GM21529 (cell line): ENCODE results near the gene FBXL3.
A peak's percentile ranks its signal among the peaks of the same experiment; 100 is the strongest.
"Not testable (repeated sequence)": the region's sequence is repeated elsewhere in the genome, so short reads cannot be mapped to it uniquely, and the experiment has no call there.

ENCODE experiments used
- ATAC-seq: cut with Tn5 transposase; IDR thresholded peaks from one replicate; pipeline ENCODE4 v1.9.1; 2021; ENCODE audit not compliant: unreplicated experiment

FBXL3 gene

DNA sequence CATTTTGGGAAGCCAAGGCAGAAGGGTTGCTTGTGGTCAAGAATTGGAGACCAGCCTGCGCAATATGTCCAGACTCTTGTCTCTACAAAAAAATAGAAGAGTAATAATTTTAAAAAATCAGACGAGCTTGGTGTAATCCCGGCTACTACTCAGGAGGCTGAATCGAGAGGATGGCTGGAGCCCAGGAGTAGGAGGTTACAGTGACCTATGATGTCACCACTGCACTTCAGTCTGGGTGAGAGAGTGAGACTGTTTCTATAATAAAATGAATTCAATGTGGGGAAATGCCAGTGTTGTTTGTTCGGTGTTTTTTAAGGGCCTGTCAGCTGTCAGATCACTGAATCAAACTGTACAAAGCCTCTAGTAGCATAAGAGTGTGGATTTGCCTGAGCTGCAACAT is 1.2 kb upstream of the FBXL3 start:
- ATAC-seq, result no peak

DNA sequence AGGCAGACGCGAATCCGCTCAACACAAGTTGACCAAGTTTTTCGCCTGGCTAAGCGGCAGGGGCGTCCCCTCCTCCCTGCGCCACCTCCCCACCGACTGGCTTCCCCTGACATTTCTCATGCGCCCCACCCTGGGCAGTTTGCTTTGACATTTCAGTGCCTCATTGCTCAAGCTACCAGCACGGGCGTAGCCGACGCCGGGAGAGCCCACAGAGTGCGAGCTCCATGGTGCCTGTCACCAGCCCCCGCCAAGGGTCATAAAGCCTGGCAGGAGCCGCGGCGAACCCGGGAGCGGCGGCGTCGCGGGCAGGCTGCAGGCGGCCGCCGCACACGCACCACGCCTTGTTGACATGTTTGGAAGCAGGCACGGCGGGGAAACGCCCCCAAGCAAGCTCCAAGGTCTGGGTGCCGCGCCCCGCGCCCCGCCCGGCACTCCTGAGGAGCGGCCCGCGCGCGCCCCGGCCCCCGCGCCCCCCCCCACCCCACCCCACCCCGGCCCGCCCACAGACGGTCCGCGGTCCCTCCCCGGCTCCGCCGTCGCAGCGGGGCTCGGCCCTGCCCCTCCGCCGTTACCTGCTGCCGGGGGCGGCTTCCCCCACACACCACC is 601 bp downstream of the FBXL3 start:
- peak; percentile 61 for ATAC-seq

DNA sequence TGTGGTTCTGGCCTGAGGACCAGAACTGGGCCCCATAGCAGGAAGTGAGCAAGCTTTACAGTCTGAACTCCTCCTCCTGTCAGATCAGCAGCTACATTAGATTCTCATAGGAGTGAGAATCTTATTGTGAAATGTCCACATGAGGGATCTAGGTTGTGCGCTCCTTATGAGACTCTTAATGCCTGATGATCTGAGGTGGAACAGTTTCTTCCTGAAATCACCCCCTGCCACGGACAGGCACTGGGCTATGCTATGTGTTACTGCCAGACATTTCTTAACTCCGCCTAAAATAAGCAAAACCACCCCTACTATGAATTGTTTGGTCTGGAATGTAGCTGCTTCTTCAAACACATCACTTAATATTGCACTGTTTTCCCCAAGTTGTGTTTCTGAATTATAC is 4.6 kb downstream of the FBXL3 start:
- no peak for ATAC-seq

DNA sequence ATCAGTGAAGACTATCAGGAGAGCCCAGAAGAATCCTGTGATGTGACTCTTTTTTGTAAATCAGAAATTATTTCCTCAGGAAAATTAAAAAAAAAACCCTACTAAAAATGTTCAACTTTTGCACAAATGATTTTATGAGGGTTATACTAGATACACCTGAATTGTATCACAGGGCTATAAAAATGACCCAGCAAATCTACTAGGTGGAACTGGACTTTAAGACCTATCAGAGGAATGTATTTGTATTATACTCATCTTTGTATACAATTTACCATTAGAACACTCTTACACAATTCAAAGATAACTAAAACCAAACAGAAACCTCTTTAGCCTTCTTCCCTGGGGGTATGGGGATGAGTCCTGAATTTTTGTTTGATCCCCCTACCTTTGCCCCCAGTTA is 7.2 kb downstream of the FBXL3 start:
- no peak for ATAC-seq

DNA sequence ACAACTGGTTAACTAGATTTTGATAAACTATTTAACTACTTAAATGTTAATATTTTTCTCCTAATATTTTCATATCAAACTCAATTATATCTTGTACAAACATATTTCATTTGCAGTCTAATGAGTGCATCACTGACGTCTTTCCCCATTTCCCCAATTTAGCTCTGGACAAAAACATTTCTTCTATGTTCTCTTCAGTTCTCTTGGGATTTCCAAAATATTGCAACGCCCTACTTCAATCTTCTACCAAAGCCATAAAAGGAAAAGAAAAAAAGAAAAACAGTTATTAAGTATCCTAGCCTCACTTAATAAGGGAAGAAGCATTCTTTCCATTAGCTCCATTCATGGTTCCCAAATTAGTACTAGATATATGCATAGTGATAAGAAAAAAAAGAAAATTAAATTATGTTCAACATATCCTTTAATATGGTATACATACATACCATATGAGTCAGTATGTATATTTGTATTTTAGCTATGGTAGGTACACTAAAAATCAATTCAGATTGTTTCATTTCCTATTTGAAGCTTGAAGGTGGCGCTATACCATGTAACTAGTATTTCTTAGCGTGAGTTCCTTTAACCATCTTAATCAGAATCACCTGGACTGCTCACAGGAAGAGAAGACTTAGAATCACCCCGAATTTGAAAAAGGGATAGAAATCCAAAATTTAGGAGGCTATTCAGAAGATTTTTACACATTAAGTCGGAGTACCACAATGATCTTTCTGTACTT is 9.9 kb downstream of the FBXL3 start:
- ATAC-seq, result no peak

DNA sequence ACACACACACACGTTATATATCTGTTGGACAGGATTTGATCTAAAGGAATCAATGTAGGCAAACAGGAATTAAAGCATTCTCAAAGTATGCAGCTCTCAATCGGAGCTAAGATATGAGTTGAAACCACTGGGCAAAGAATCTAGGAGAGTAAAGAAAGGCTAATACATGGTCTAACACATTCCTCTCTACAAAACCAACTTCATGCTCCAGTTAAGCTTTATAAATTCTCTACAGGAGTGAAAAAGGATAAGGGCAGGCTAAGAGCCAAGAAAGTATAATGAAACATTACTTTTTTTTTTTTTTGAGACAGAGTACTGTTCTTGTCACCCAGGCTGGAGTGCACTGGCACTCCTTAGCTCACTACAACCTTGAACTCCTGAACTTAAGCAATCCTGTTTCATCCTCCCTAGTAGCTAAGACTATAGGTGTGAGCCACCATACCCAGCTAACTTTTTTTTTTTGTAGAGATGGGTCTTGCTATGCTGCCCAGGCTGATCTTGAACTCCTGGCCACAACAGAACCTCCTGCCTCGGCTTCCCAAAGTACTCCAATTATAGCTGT is 10.6 kb downstream of the FBXL3 start:
- no peak for ATAC-seq

DNA sequence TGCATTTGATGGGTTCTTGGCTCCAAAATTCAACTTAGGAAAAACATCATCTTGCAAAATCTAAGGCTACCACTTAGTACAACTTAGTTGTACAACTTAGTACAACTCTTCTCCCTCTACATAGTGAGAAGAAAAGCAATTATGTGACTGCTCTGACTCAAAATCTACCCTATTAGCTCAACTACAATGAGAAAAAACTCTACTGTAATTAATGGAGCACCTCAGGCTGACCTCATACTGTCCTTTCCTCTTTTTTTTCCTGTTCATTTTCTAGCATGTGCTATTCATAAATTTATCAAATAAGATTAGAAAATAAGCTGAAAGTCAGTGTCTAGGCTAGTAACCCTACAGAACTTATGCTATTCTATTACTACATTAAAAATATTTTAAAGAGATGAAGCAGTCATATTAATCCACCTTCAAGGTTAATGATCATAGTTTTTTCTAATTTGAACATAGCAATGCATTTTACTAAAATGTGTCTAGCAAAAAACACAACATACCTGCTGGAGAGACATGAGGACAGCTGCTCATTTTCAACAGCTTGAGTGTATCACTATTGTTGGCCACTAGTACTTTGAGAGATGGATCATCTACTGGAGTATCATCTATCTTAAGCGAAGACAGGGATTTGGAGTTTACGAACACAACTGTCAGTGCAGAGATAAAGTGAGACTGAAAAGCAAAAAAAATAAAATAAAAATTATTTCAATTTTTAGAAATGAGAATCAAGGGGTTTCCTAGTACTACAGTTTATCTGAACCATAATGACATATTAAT is 11.9 kb downstream of the FBXL3 start:
- no peak for ATAC-seq

DNA sequence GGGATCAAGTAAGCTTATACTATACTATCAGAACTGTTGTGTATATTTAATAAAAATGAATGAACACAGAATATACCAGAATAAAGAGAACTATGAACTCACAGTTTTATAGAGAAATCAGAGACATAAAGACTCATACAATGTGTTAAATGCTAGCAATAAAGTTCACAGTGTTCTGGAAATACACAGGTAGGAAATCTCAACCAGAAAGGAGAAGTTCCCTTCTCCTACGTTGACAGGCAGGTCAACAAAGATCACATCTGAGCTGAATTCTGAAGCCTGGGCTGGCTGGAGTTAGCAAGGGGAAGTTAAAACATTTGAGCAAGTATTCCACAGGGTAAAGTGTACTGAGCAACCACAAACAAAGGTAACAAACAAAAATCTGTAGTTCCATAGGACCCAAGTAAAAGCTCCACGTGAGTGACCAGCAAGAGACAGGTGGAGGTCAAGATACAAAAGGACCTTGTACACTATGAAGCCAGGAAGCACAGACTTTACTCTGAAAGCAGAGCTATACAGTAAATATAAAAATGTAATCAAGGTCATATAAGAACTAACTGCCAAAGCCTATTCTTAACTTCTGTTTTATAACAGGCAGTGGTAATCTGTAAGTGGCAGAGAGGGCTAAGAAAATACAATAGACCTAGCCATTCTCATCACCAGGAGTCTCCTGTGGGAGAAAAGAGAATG is 13.0 kb downstream of the FBXL3 start:
- no peak for ATAC-seq

DNA sequence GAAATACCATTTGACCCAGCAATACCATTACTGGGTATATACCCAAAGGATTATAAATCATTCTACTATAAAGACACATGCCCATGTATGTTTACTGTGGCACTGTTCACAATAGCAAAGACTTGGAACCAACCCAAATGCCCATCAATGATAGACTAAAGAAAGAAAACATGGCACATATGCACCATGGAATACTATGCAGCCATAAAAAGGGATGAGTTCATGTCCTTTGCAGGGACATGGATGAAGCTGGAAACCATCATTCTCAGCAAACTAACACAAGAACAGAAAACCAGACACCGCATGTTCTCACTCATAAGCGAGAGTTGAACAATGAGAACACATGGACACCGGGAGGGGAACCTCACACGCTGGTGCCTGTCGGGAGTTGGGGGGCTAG is 17.2 kb downstream of the FBXL3 start:
- ATAC-seq, result not testable (repeated sequence)

DNA sequence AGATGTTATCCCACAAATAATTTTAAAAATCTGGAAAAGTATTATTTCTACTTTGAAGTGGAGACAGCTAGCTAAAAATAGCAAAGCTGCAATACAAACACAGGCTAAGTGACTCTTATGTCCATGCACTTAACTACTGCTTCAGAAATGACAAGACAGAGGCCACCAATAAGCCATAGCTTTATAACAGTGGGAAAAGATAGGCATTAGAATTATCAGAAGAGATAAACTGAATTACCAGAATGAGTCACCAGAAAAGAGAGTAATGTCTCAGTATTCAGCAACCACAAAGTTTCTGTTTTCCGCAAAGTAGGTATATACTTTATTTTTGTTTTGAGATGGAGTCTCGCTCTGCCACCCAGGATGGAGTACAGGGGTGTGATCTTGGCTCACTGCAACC is 17.9 kb downstream of the FBXL3 start:
- peak; percentile 60 for ATAC-seq

DNA sequence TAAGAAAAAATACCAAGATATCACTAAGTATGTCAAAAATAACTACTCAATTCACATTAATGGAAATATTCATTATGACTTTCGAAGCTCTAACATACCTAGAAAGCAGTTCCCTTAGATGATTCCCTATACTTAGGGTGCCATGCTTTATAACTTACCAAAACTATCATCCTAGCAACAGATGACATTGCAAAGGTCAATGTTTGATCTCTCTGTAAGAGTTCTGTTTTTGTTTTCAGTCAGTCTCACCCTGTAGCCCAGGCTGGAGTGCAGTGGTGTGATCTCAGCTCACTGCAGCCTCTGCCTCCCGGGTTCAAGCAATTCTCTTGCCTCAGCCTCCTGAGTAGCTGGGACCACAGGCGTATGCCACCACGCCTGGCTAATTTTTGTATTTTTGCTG is 18.6 kb downstream of the FBXL3 start:
- ATAC-seq, result peak; percentile 50

DNA sequence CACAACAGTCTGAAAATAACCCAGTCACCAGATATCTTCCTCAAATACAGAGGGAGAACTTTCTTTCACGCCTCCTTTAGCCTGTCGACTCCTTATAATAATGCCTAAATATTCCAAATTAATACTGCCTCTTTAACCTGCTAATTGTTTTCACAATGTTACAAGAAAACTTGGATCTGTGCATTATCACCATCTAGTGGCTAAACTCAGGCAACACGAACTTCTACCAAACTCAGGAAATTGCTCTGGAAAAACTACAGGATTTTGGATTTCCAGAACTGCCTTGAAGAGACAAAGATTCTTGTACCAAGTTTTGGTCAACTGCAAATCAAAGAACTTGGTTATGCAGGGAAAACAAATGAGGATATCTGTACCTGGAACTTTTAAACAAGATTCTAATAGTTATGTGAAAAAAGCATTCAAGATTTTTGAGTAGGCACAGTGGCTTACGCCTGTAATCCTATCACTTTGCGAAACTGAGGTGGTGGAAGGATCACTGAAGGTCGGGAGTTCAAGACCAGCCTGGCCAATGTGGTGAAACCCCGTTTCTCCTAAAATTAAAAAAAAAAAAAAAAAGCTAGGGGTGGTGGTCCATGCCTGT is 24.3 kb downstream of the FBXL3 start:
- ATAC-seq, result no peak

DNA sequence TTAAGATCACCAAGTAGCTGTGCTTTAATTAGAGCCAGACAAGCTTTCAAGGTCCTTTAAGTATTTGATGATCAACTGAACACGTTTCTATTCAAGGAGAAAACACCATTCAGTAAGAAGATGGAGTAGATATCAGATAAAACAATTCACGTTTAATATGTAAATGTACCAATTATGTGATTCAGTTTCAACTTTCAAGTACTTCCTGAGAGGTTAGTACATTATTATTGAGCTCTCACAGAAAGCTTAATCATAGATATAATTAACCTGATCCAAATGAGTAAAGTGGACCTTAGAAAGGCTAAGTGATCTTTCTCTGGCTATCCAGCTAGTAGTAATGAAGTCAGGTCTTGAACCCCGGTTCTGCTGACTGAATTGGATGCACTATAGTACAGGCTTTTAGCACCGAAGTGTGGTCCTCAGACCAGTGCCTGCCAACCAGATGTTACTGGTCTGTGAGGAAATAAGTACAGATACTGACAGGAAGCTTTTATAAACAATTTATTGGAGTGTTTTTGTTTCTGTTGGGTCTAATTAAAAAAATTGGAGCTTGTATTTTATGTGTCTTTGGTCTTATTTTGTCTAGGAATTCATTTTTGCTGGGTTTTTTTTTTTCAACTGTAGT is 24.9 kb downstream of the FBXL3 start:
- no peak for ATAC-seq

DNA sequence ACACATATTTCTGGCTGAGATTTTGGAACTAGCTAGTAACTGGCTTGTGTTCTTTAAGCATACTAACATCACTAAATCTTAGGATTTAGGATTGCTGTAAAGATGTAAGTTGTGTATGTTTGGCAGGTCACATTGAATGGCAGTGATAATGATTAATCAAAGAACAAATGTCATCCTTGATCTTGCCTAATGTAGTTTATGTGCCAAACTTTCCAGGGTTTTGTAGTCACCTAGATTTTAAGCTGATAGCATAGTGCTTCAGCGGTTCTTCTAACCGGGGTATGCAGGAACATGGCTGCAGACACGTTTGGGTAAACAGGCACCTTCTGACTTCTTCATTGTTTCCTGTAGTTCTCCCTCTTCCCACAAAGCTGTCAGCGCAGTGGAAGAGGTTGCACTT is 25.4 kb downstream of the FBXL3 start:
- no peak for ATAC-seq

DNA sequence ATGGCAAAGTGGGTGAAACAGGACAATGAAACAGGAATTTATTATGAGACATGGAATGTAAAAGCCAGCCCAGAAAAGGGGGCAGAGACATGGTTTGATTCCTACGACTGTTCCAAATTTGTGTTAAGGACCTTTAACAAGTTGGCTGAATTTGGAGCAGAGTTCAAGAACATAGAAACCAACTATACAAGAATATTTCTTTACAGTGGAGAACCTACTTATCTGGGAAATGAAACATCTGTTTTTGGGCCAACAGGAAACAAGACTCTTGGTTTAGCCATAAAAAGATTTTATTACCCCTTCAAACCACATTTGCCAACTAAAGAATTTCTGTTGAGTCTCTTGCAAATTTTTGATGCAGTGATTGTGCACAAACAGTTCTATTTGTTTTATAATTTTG is 26.5 kb downstream of the FBXL3 start:
- ATAC-seq, result no peak

DNA sequence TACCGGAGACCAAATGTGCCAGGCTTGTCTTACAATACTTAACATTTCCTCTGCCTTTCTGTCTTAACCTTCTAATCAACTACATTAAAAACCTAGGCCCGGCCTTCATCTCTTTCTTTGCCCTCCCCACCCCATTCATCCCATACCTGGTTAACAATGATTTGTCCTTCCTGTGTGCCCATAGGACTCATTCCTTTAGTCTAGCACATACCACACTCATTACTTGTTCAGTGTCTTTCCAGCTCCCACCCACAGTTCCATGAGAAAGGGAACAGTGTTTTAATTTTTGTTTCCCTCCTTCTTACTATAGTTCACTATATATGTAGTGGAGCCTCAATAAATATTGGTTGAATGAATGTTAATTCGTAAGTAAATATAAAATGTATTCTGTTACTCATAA is 32.7 kb downstream of the FBXL3 start:
- no peak for ATAC-seq

DNA sequence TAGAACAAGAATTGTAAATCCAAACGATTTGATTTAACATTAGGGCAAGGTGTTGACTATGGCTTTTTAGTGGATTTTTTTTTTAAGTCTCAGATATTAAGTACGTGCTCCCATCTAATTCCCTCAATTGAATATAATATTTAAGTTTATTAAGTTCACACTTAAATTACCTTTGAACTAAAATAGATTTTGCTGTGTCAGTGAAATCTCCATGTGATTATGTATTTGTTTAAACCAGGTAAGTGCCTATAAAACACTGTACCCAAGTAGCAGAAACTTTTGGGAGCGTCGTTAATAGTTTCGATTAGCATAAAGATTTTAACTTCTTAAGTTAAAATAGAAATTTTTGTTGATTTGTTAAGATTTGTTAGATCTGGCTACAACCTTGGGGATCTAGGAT is 33.5 kb downstream of the FBXL3 start:
- no peak for ATAC-seq

DNA sequence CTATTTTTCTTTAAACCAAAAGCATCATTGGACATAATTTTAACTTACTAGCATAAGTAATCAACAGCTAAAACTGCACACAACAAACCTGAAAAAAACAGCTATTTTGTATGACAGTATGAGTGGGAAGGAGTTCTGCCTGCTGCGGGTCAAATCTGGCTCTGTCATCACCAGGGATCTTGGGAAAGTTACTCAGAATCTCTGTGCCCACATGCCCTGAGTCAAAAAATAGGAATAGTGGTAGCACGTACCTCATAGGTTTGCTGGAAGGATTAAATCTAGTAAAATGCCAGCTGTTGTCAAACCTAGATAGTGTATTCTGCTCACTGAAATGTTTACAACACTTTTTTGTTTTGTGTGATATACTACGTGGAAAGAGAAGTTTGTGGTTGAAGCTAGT is 33.9 kb downstream of the FBXL3 start:
- no peak for ATAC-seq

DNA sequence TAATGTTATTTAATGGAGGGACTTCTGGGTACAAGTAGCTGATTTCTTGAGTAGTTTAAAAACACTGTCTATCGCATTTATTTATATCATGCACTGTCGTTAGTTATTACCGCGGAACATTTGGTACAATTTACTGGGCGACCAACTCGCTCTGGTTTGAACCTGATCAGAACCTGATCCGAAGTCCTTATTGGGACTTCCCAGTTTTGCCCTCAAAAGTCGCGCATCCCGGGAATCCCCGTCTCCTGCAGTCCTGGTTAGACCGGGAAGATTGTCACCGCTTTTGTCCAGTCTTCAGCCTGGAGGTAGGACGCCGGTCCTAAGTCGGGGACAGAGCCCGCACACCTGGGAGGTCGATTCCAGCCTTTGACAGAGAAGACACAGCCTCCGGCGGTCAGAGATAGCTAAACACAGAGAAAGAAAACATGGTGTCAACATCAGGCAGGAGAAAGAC is 34.4 kb downstream of the FBXL3 start:
- ATAC-seq, result peak; percentile 18

DNA sequence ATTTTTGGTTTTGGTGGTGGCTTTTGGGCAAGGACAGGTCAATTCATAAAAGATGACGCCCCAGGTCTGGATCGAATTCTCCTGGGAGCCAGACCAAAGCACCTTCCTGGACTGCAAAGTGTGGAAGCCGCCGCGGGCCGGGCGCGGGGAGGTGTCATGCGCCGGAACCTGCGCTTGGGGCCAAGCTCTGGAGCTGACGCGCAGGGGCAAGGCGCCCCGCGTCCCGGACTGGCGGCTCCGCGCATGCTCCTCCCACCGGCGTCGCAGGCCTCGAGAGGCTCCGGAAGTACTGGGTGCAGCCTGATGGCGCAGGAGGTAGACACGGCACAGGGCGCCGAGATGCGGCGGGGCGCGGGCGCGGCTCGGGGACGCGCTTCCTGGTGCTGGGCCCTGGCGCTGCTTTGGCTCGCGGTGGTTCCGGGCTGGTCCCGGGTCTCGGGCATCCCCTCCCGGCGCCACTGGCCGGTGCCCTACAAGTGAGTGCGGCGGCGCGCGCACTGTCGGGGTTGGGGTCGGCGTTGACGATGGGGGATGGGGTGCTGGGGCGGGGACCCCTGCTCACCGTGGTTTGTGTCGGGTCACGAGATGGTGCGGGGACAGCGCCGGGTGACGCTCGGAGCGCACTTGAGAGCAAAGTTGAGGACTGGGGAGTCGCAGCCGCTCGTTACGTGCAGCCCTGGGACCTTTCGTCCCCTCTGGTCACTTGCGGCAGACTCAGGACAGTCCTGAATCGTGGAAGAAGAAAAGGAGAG is 35.0 kb downstream of the FBXL3 start, which contains the start of gene CLN5:
CLN5 (plus strand) TSS at position 286 of the 752 bp plus-strand sequence; CDS start at position 304, 18 bp downstream.
- ATAC-seq, result peak; percentile 93
